Thyroid gland (tissue), 4 donors: ENCODE results near the gene AFG3L2. TPM values are rescaled to one million over a fixed set of nuclear protein-coding genes. Genes with fewer than 3 reads are reported as not detected.

Experiments used
- DNase-seq, 2 donors: peaks; one replicate each; pipeline ENCODE4 v3.0.0-alpha.2; 2019
- H3K27ac ChIP-seq, 3 donors: fragments of 200-600 bp; sonication (generic); 1 replicate in 2 of 3; 2 replicates in 1 of 3; pipeline ENCODE4 v1.5.1; 2016 to 2019; ENCODE audit warnings: mild to moderate bottlenecking in 1 of 3, moderate library complexity in 1 of 3
- H3K27me3 ChIP-seq: fragments of 200-600 bp; sonication (generic); one replicate; pipeline ENCODE4 v1.5.1; 2019
- H3K36me3 ChIP-seq, 2 donors: fragments of 200-600 bp; sonication (generic); one replicate each; pipeline ENCODE4 v1.5.1; 2016 to 2019
- H3K4me1 ChIP-seq, 2 donors: fragments of 200-600 bp; sonication (generic); one replicate each; pipeline ENCODE4 v1.5.1; 2017 to 2019
- H3K4me3 ChIP-seq, 3 donors: fragments of 200-600 bp; sonication (generic); replicated peaks in 1 of 3; 1 replicate in 2 of 3; 2 replicates in 1 of 3; pipeline ENCODE4 v1.5.1; 2016; ENCODE audit warnings: mild to moderate bottlenecking in 1 of 3
- H3K9me3 ChIP-seq: fragments of 200-600 bp; sonication (generic); one replicate; pipeline ENCODE4 v1.5.1; 2017
- CTCF ChIP-seq, 6 experiments: fragments of 200-600 bp in 3 of 6; fragments of 450-650 bp in 3 of 6; sonication (generic) in 3 of 6; IDR thresholded peaks; one replicate each; pipeline ENCODE4 v1.5.1; 2016 to 2019; ENCODE audit warnings: antibody characterized with exemption in 6 of 6, mild to moderate bottlenecking in 2 of 6, inconsistent platforms in 1 of 6, moderate library complexity in 1 of 6
- POLR2A ChIP-seq, 2 donors: fragments of 450-650 bp; IDR thresholded peaks; one replicate each; pipeline ENCODE4 v1.6.1; 2017; ENCODE audit warnings: antibody characterized with exemption in 2 of 2, mild to moderate bottlenecking in 2 of 2, moderate library complexity in 1 of 2
- WGBS, 2 donors: methylation state at CpG; one replicate each; pipeline ENCODE4 v1.1.5; 2017; 5-methylcytosine and 5-hydroxymethylcytosine counted together
- intact Hi-C: fragments of 100-400 bp; cut with DNase I; formaldehyde crosslinking; loops from one replicate; pipeline ENCODE4 v1.15.1; 2023
- total RNA-seq, 4 donors: library from RNA; depleted of rRNA; stranded (reverse); fragments of >200 nt; gene quantifications; one replicate each; pipeline ENCODE4 v1.2.3, GENCODE V29; 2016

Gene AFG3L2
- total RNA-seq, 4 donors from 2014 or later, result 60.9 to 92.4 (median 84.7) TPM

- WGBS, 2 donors, result 48 to 58% methylated on average over 19 of the region's 19 CpGs
- peak; percentile 94 to 96 for DNase-seq
- Histone ChIP-seq H3K27ac (peak overlapping the region; percentile 6 to 65 (median 30)), H3K27me3 (no peaks in the 10 kb centered on the region), H3K4me1 (peaks cover 5 to 21% of the 10 kb centered on the region in 2 donors), H3K9me3 (no peaks in the 10 kb centered on the region), H3K4me3 (no peak overlapping the region), H3K36me3 (no peaks in the 10 kb centered on the region)
- TF ChIP-seq POLR2A (IDR thresholded peaks at IDR 0.05), result peak in 1 of 2 donors; percentile 24
- TF ChIP-seq CTCF (IDR thresholded peaks at IDR 0.05), result no peak
- intact Hi-C loops, result loop anchor here (5.0 kb wide), 1 partner anchor 32 kb away; no protein-coding TSS in a partner anchor
Measured at GRCh38 chr18:12304351-12305210, 72.4 kb downstream of the AFG3L2 start.

- DNase-seq, result no peak
- Histone ChIP-seq H3K36me3 (no peaks in the 10 kb centered on the region), H3K4me1 (peaks cover 2 to 12% of the 10 kb centered on the region in 2 donors), H3K9me3 (no peaks in the 10 kb centered on the region), H3K27me3 (no peaks in the 10 kb centered on the region), H3K4me3 (no peak overlapping the region), H3K27ac (no peak overlapping the region)
- 86 to 94% methylated on average over 11 to 14 of the region's 14 CpGs for WGBS, 2 donors
- intact Hi-C loops, result no loop called here
- no peak for TF ChIP-seq CTCF (IDR thresholded peaks at IDR 0.05)
Measured at GRCh38 chr18:12302391-12303147, 74.5 kb downstream of the AFG3L2 start.

- DNase-seq, result no peak
- TF ChIP-seq CTCF (IDR thresholded peaks at IDR 0.05) (no peak), POLR2A (IDR thresholded peaks at IDR 0.05) (no peak)
- 86 to 88% methylated on average over 11 to 13 of the region's 13 CpGs for WGBS, 2 donors
Measured at GRCh38 chr18:12301263-12302005, 75.6 kb downstream of the AFG3L2 start.

GRCh38 chr18:12299862-12300261 is 77.2 kb downstream of the AFG3L2 start:
- no peak overlapping the region for H3K27ac ChIP-seq
- no peak for DNase-seq
- no peak overlapping the region for H3K4me3 ChIP-seq
- TF ChIP-seq POLR2A (IDR thresholded peaks at IDR 0.05), result no peak
- TF ChIP-seq CTCF (IDR thresholded peaks at IDR 0.05), result no peak
- H3K36me3 ChIP-seq, result no peaks in the 10 kb centered on the region
- no peaks in the 10 kb centered on the region for H3K9me3 ChIP-seq
- H3K4me1 ChIP-seq, result peaks cover 0 to 6% of the 10 kb centered on the region in 2 donors
- H3K27me3 ChIP-seq, result no peaks in the 10 kb centered on the region
- intact Hi-C loops, result no loop called here
- 77 to 81% methylated on average over 2 of the region's 2 CpGs for WGBS, 2 donors

More at GRCh38 chr18:12301263-12302005, 75.6 kb downstream of the AFG3L2 start:
- no peak overlapping the region for H3K4me3 ChIP-seq
- H3K4me1 ChIP-seq, result peaks cover 2 to 12% of the 10 kb centered on the region in 2 donors
- H3K36me3 ChIP-seq, result no peaks in the 10 kb centered on the region
- no peak overlapping the region for H3K27ac ChIP-seq
- intact Hi-C loops, result no loop called here
- H3K9me3 ChIP-seq, result no peaks in the 10 kb centered on the region
- H3K27me3 ChIP-seq, result no peaks in the 10 kb centered on the region
